Renal cortical epithelial cell (primary cell): ENCODE results near the gene PRKCA. TPM values are rescaled to one million over a fixed set of nuclear protein-coding genes. Genes with fewer than 3 reads are reported as not detected.

Source experiments
- DNase-seq: peaks from one replicate; pipeline ENCODE4 v3.0.0-alpha.2; 2011; ENCODE audit warnings: low read depth
- total RNA-seq: library from RNA; depleted of rRNA; stranded (reverse); fragments of >200 nt; gene quantifications from 2 replicates; pipeline ENCODE4 v1.2.3, GENCODE V29; 2014

The PRKCA gene
- total RNA-seq, 1 donor from 2014 or later: 31.9 TPM

GRCh38 chr17:66545918-66546317, 243.5 kb downstream of the PRKCA start:
- DNase-seq: no peak

- DNase-seq: no peak
Observed at GRCh38 chr17:66547151-66547865, 244.9 kb downstream of the PRKCA start.

GRCh38 chr17:66548158-66548557, 245.7 kb downstream of the PRKCA start:
- no peak for DNase-seq

GRCh38 chr17:66548659-66549310, 246.4 kb downstream of the PRKCA start:
- DNase-seq: no peak

GRCh38 chr17:66549311-66549704, 246.9 kb downstream of the PRKCA start:
- DNase-seq: peak; percentile 67

- peak; percentile 98 for DNase-seq
Observed at GRCh38 chr17:66549731-66550207, 247.4 kb downstream of the PRKCA start.

GRCh38 chr17:66551839-66552238, 249.4 kb downstream of the PRKCA start:
- no peak for DNase-seq

GRCh38 chr17:66552371-66552770, 250.0 kb downstream of the PRKCA start:
- no peak for DNase-seq

GRCh38 chr17:66555605-66556004, 253.2 kb downstream of the PRKCA start:
- DNase-seq: peak; percentile 57

- no peak for DNase-seq
Observed at GRCh38 chr17:66557200-66557599, 254.8 kb downstream of the PRKCA start.

GRCh38 chr17:66557886-66558285, 255.5 kb downstream of the PRKCA start:
- no peak for DNase-seq

GRCh38 chr17:66560691-66561090, 258.3 kb downstream of the PRKCA start:
- no peak for DNase-seq

- DNase-seq: no peak
Observed at GRCh38 chr17:66562119-66562518, 259.7 kb downstream of the PRKCA start.

- DNase-seq: no peak
Observed at GRCh38 chr17:66564992-66565465, 262.6 kb downstream of the PRKCA start.

GRCh38 chr17:66567234-66568170, 265.1 kb downstream of the PRKCA start:
- DNase-seq: peak; percentile 68

- DNase-seq: no peak
Observed at GRCh38 chr17:66569572-66569971, 267.2 kb downstream of the PRKCA start.

GRCh38 chr17:66570447-66571195, 268.2 kb downstream of the PRKCA start:
- no peak for DNase-seq

- DNase-seq: no peak
Observed at GRCh38 chr17:66571745-66572144, 269.3 kb downstream of the PRKCA start.

- no peak for DNase-seq
Observed at GRCh38 chr17:66573078-66573477, 270.7 kb downstream of the PRKCA start.

- DNase-seq: no peak
Observed at GRCh38 chr17:66574123-66574522, 271.7 kb downstream of the PRKCA start.

- DNase-seq: no peak
Observed at GRCh38 chr17:66576473-66576872, 274.1 kb downstream of the PRKCA start.
